Loucy (cell line): ENCODE data around the gene C8A.

Experiments
- H2AFZ ChIP-seq: fragments of 200-600 bp; sonication (generic); 2 replicates; pipeline ENCODE4 v1.6.0; 2016; ENCODE audit warnings: antibody characterized with exemption, mild to moderate bottlenecking, low read length, moderate library complexity
- H3F3A ChIP-seq: fragments of 200-600 bp; 2 replicates; pipeline ENCODE4 v1.6.0; 2016; ENCODE audit warnings: antibody characterized with exemption, low read depth, mild to moderate bottlenecking
- H3K27me3 ChIP-seq: fragments of 200-600 bp; sonication (generic); 2 replicates; pipeline ENCODE4 v1.6.1; 2014; ENCODE audit warnings: low read length, mild to moderate bottlenecking; ENCODE audit not compliant: insufficient read depth, poor library complexity, severe bottlenecking
- H3K36me3 ChIP-seq: fragments of 200-600 bp; sonication (generic); 2 replicates; pipeline ENCODE4 v1.6.1; 2016; ENCODE audit warnings: low read length; ENCODE audit not compliant: insufficient read depth
- H3K4me1 ChIP-seq: fragments of 200-600 bp; sonication (generic); 2 replicates; pipeline ENCODE4 v1.5.1; 2014; ENCODE audit warnings: low read length, mild to moderate bottlenecking; ENCODE audit not compliant: insufficient read depth, poor library complexity, severe bottlenecking
- H3K4me2 ChIP-seq: fragments of 200-600 bp; sonication (generic); 2 replicates; pipeline ENCODE4 v1.6.0; 2014; ENCODE audit warnings: antibody characterized with exemption, low read length, low read depth, mild to moderate bottlenecking; ENCODE audit not compliant: poor library complexity, severe bottlenecking
- H3K4me3 ChIP-seq: fragments of 200-600 bp; sonication (generic); 2 replicates; pipeline ENCODE4 v1.5.1; 2014; ENCODE audit warnings: low read length, mild to moderate bottlenecking, mixed read lengths; ENCODE audit not compliant: poor library complexity, severe bottlenecking
- H3K79me2 ChIP-seq: fragments of 200-600 bp; sonication (generic); 2 replicates; pipeline ENCODE4 v1.6.1; 2014; ENCODE audit warnings: low read length; ENCODE audit not compliant: insufficient read depth
- H3K9ac ChIP-seq: fragments of 200-600 bp; sonication (generic); 2 replicates; pipeline ENCODE4 v1.6.0; 2014; ENCODE audit warnings: mild to moderate bottlenecking, low read depth, low read length, moderate library complexity; ENCODE audit not compliant: poor library complexity, severe bottlenecking
- H3K9me2 ChIP-seq: fragments of 200-600 bp; sonication (generic); replicated peaks from 2 replicates; pipeline ENCODE4 v1.6.1; 2016; ENCODE audit warnings: low read depth, low read length, mixed read lengths
- H3K9me3 ChIP-seq: fragments of 200-600 bp; sonication (generic); 2 replicates; pipeline ENCODE4 v1.6.1; 2014; ENCODE audit warnings: mild to moderate bottlenecking, antibody characterized with exemption, low read length, low read depth; ENCODE audit not compliant: insufficient read depth
- H4K20me1 ChIP-seq: fragments of 200-600 bp; sonication (generic); 2 replicates; pipeline ENCODE4 v1.6.0; 2014; ENCODE audit warnings: antibody characterized with exemption, low read length, mild to moderate bottlenecking; ENCODE audit not compliant: insufficient read depth, poor library complexity, severe bottlenecking
- EZH2phosphoT487 ChIP-seq: fragments of 200-600 bp; IDR thresholded peaks from 2 replicates; pipeline ENCODE4 v1.6.1; 2018; ENCODE audit warnings: antibody characterized with exemption, mild to moderate bottlenecking, moderate library complexity, borderline replicate concordance
- TF ChIP-seq, protein P1 (sequence below): fragments of 200-600 bp; sonication (generic); conservative IDR thresholded peaks from 2 replicates; pipeline ENCODE4 v1.5.1; 2014; ENCODE audit warnings: mild to moderate bottlenecking, antibody characterized with exemption, low read length

C8A gene

DNA sequence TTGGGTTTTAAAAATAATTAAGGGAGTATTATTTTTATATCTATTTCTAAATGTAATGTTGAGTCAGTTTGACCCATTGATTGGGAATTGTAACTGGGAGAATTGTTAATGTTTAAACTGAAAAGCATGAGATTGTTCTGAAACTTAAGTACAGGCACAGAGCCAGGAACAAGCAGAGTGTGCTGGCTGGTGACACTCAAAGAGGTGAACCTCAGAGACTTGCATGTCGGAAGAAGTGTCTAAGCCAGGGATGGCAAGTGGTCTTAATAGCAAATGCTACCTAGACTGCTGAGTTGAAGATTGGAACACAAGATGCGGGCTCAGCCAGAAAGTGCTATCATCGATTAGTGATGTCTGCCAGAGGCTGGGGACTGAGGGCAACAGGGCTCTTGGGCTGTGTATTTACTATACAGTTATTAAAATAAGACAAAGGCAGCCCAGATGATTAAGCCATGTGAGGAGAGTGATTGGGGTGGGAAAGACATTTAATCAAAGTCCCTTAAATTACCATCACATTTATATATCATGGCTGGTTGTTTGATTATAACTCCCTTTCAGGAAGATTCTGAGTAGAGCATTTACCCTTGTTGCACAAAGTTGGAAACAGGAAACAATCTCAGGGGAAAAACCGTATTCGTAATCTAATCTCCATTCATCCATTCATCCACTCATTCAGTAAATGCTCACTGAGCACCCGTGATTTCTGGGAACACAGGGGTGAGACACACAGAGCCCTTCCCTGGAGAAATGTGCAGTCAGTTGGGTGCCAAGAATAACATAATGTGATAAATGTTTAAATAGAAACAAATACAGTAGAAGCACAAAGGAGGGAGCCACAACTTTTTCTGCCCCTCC is 42.8 kb downstream of the C8A start:
- no peak overlapping the region for H3K4me2 ChIP-seq
- H4K20me1 ChIP-seq = no peaks in the 10 kb centered on the region
- TF ChIP-seq EZH2phosphoT487 = no peak
- TF ChIP-seq, protein P1, sequence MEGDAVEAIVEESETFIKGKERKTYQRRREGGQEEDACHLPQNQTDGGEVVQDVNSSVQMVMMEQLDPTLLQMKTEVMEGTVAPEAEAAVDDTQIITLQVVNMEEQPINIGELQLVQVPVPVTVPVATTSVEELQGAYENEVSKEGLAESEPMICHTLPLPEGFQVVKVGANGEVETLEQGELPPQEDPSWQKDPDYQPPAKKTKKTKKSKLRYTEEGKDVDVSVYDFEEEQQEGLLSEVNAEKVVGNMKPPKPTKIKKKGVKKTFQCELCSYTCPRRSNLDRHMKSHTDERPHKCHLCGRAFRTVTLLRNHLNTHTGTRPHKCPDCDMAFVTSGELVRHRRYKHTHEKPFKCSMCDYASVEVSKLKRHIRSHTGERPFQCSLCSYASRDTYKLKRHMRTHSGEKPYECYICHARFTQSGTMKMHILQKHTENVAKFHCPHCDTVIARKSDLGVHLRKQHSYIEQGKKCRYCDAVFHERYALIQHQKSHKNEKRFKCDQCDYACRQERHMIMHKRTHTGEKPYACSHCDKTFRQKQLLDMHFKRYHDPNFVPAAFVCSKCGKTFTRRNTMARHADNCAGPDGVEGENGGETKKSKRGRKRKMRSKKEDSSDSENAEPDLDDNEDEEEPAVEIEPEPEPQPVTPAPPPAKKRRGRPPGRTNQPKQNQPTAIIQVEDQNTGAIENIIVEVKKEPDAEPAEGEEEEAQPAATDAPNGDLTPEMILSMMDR = no peak
- H3K36me3 ChIP-seq = no peaks in the 10 kb centered on the region
- H3F3A ChIP-seq = no peaks in the 10 kb centered on the region
- H3K9me2 ChIP-seq = no peaks in the 10 kb centered on the region
- H3K4me3 ChIP-seq = no peak overlapping the region
- H3K27me3 ChIP-seq = no peaks in the 10 kb centered on the region
- no peaks in the 10 kb centered on the region for H3K4me1 ChIP-seq
- H3K79me2 ChIP-seq = no peaks in the 10 kb centered on the region
- H3K9me3 ChIP-seq = no peaks in the 10 kb centered on the region
- no peak overlapping the region for H2AFZ ChIP-seq
- no peak overlapping the region for H3K9ac ChIP-seq

DNA sequence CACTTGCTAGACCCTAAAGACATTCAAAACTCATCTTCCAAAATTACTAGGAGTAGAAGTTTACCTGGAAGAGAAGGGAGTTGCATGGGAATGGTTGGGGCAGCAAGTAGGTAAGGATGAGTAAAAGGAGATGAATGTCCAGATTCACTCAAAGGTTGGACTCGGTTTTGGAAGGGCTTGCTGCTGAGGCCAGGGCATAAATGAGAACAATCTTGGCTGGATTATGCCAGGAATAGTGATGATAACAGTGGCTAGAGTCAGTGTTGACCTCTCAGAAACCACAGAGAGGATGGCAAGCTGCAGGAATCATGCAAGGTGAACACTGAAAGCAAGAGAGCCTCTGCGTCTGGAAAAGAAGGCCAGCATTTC is 43.4 kb downstream of the C8A start:
- no peak overlapping the region for H2AFZ ChIP-seq
- no peaks in the 10 kb centered on the region for H3K79me2 ChIP-seq
- no peaks in the 10 kb centered on the region for H3K27me3 ChIP-seq
- no peaks in the 10 kb centered on the region for H3K9me2 ChIP-seq
- H3K4me3 ChIP-seq = no peak overlapping the region
- no peaks in the 10 kb centered on the region for H4K20me1 ChIP-seq
- H3K9me3 ChIP-seq = no peaks in the 10 kb centered on the region
- H3K9ac ChIP-seq = no peak overlapping the region
- H3F3A ChIP-seq = no peaks in the 10 kb centered on the region
- no peaks in the 10 kb centered on the region for H3K36me3 ChIP-seq
- H3K4me2 ChIP-seq = no peak overlapping the region
- TF ChIP-seq, protein P1 = no peak
- TF ChIP-seq EZH2phosphoT487 = no peak
- no peaks in the 10 kb centered on the region for H3K4me1 ChIP-seq

DNA sequence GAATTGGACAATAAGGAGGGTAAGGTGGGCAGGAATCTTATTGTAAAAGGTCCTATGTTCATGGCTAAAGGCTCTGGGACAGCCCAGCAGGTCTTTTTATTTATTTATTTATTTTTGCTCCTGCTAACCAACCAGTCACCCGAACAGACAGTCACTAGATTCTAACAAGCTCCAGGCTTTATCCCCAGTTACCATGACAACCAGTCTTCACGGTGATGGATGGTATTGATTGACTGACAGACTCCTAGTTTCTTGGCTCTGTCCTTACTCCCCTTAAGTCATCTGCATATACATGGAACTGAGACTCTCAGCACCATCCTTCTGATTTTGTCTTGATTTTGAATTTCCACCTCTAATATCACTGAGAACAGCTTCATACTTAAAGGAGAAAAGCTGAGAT is 44.3 kb downstream of the C8A start:
- H2AFZ ChIP-seq = no peak overlapping the region
- H4K20me1 ChIP-seq = no peaks in the 10 kb centered on the region
- no peaks in the 10 kb centered on the region for H3K79me2 ChIP-seq
- no peaks in the 10 kb centered on the region for H3F3A ChIP-seq
- no peak overlapping the region for H3K4me3 ChIP-seq
- H3K4me2 ChIP-seq = no peak overlapping the region
- no peaks in the 10 kb centered on the region for H3K4me1 ChIP-seq
- H3K9me2 ChIP-seq = no peaks in the 10 kb centered on the region
- H3K9ac ChIP-seq = no peak overlapping the region
- no peaks in the 10 kb centered on the region for H3K27me3 ChIP-seq
- TF ChIP-seq, protein P1 = no peak
- TF ChIP-seq EZH2phosphoT487 = no peak
- H3K9me3 ChIP-seq = no peaks in the 10 kb centered on the region
- H3K36me3 ChIP-seq = no peaks in the 10 kb centered on the region
